DND-41 (cell line): ENCODE data around the gene HNRNPH1.

Experiments used
- EZH2 ChIP-seq: IDR thresholded peaks from 3 replicates; pipeline ENCODE4 v1.6.1; 2012; ENCODE audit warnings: borderline replicate concordance, low read depth, mild to moderate bottlenecking, moderate library complexity, low read length, inconsistent platforms; ENCODE audit not compliant: severe bottlenecking
- TF ChIP-seq, protein P1 (sequence below): IDR thresholded peaks from 2 replicates; pipeline ENCODE4 v1.5.1; 2012; ENCODE audit warnings: borderline replicate concordance, low read length, moderate library complexity, mild to moderate bottlenecking; ENCODE audit not compliant: poor library complexity, severe bottlenecking; ENCODE audit errors: extremely low read depth

DNA sequence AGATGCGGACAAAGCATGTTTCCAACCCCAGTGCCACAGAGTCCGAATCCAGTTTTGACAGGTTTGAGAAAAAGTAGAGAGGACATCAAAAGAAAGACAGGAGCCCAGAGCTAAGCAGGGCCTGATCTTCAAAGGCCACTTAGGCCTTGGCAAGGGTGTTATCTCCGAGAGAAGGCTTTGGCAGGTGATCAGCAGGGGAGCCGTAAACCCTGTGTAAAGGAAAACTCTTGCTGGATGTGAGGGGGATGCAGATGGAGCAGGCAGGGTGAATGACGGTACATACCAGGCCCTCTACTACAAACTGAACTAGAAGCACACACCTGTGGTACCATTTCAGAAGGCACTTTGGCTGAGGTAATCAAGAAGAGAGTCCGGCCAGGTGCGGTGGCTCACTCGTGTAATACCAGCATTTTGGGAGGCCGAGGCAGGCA, 1.4 kb upstream of the HNRNPH1 start:
- TF ChIP-seq, protein P1, sequence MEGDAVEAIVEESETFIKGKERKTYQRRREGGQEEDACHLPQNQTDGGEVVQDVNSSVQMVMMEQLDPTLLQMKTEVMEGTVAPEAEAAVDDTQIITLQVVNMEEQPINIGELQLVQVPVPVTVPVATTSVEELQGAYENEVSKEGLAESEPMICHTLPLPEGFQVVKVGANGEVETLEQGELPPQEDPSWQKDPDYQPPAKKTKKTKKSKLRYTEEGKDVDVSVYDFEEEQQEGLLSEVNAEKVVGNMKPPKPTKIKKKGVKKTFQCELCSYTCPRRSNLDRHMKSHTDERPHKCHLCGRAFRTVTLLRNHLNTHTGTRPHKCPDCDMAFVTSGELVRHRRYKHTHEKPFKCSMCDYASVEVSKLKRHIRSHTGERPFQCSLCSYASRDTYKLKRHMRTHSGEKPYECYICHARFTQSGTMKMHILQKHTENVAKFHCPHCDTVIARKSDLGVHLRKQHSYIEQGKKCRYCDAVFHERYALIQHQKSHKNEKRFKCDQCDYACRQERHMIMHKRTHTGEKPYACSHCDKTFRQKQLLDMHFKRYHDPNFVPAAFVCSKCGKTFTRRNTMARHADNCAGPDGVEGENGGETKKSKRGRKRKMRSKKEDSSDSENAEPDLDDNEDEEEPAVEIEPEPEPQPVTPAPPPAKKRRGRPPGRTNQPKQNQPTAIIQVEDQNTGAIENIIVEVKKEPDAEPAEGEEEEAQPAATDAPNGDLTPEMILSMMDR: no peak
- no peak for TF ChIP-seq EZH2
